Measurements from ENCODE around the gene MAG.

Gene MAG

GRCh38 chr19:35341006-35341405 is 49.0 kb downstream of the MAG start:
- H3K27ac ChIP-seq = no peak overlapping the region
- no peak for DNase-seq (ENCODE audit: low spot score)
- H3K4me3 ChIP-seq = no peak overlapping the region
- TF ChIP-seq CTCF (IDR thresholded peaks at IDR 0.05) = no peak

GRCh38 chr19:35341565-35342225 is 49.7 kb downstream of the MAG start:
- no peak for TF ChIP-seq CTCF (IDR thresholded peaks at IDR 0.05)
- no peak overlapping the region for H3K4me3 ChIP-seq
- H3K27ac ChIP-seq = no peak overlapping the region
- no peak for DNase-seq (ENCODE audit: low spot score)

DNA sequence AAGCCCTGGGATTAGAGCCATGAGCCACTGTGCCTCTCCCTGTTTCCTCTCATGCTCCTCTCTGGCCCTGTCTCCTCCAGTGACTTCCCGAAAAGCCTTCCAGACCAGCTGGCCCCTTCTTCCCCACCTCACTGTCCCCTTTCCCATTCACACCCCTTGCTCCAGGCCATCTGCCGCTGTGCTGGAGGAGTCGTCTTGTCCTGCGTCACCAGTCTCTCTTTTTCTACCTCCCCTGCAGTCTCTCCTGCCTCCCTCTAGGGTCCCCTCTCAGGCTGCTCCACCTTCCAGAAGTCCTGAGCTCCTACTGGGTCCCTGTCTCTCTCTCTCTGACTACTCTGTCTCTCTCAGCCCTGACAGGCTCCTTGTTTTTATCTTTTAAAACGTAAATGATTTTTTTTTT is 50.5 kb downstream of the MAG start:
- Histone ChIP-seq H3K27ac (no peak overlapping the region), H3K4me3 (no peak overlapping the region)
- DNase-seq (ENCODE audit: low spot score) = no peak
- no peak for TF ChIP-seq CTCF (IDR thresholded peaks at IDR 0.05)

- H3K27ac ChIP-seq = no peak overlapping the region
- peak; percentile 65 for DNase-seq (ENCODE audit: low spot score)
- H3K4me3 ChIP-seq = no peak overlapping the region
- TF ChIP-seq CTCF (IDR thresholded peaks at IDR 0.05) = no peak
Measured at GRCh38 chr19:35344511-35345031, 52.6 kb downstream of the MAG start.

DNA sequence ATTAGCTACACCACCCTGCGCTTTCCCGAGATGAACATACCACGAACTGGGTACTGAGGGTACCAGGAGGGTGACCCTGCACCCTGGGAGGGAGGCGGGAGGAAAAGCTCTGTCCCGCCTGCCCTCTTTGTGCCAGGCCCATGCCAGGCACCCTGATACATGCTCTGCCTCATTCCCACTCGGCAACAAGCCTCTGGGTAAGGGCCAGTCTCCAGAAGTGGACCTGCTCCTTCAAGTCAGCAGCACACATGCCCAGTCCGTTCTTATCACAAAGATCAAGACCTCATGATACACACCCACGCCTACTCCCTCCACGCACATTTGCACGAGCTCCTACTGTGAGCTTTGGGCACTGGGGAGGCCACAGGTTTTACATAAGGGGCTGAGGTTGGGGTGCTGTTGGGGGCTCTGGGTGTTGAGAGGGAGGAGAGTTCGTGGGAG is 53.7 kb downstream of the MAG start:
- DNase-seq (ENCODE audit: low spot score) = peak; percentile 45
- no peak for TF ChIP-seq CTCF (IDR thresholded peaks at IDR 0.05)
- no peak overlapping the region for H3K27ac ChIP-seq
- H3K4me3 ChIP-seq = no peak overlapping the region

- peak; percentile 69 for DNase-seq (ENCODE audit: low spot score)
- TF ChIP-seq CTCF (IDR thresholded peaks at IDR 0.05) = no peak
- no peak overlapping the region for H3K4me3 ChIP-seq
- H3K27ac ChIP-seq = no peak overlapping the region
Measured at GRCh38 chr19:35346193-35347052, 54.5 kb downstream of the MAG start.

Data from coronary artery (tissue), 2 donors.